H9 (cell line): ENCODE data around the gene PRR16. TPM values are rescaled to one million over a fixed set of nuclear protein-coding genes. Genes with fewer than 3 reads are reported as not detected.
A peak's percentile ranks its signal among the peaks of the same experiment; 100 is the strongest.

Source experiments
- DNase-seq: peaks from one replicate; pipeline ENCODE4 v3.0.0-alpha.2; 2017
- H2AFZ ChIP-seq: one replicate; pipeline ENCODE4 v1.6.1; 2013; ENCODE audit warnings: mild to moderate bottlenecking, low read length, control low read depth, moderate library complexity
- H2AK5ac ChIP-seq: 2 replicates; pipeline ENCODE4 v1.6.1; 2013; ENCODE audit warnings: low read length, control low read depth, mixed read lengths; ENCODE audit not compliant: insufficient read length
- H2BK120ac ChIP-seq: one replicate; pipeline ENCODE4 v1.6.1; 2013; ENCODE audit warnings: low read depth, mild to moderate bottlenecking, low read length, control low read depth, inconsistent platforms; ENCODE audit not compliant: poor library complexity, severe bottlenecking
- H2BK12ac ChIP-seq: 2 replicates; pipeline ENCODE4 v1.6.1; 2013; ENCODE audit warnings: low read length, control low read depth, mixed read lengths, low read depth; ENCODE audit not compliant: insufficient read length
- H2BK15ac ChIP-seq: 2 replicates; pipeline ENCODE4 v1.6.1; 2013; ENCODE audit warnings: low read depth, low read length, control low read depth
- H2BK20ac ChIP-seq: one replicate; pipeline ENCODE4 v1.6.1; 2013; ENCODE audit warnings: low read depth, mild to moderate bottlenecking, low read length, control low read depth, inconsistent platforms; ENCODE audit not compliant: poor library complexity, severe bottlenecking
- H2BK5ac ChIP-seq: 2 replicates; pipeline ENCODE4 v1.6.1; 2013; ENCODE audit warnings: low read length, control low read depth, mixed read lengths; ENCODE audit not compliant: insufficient read length
- H3K14ac ChIP-seq: 2 replicates; pipeline ENCODE4 v1.6.1; 2013; ENCODE audit warnings: low read length, control low read depth; ENCODE audit not compliant: insufficient read depth
- H3K18ac ChIP-seq: 2 replicates; pipeline ENCODE4 v1.6.1; 2013; ENCODE audit warnings: low read depth, mild to moderate bottlenecking, mixed read lengths, low read length, control low read depth; ENCODE audit not compliant: insufficient read length
- H3K23ac ChIP-seq: 2 replicates; pipeline ENCODE4 v1.6.1; 2013; ENCODE audit warnings: low read length, control low read depth, mixed read lengths, low read depth; ENCODE audit not compliant: insufficient read length
- H3K23me2 ChIP-seq: 2 replicates; pipeline ENCODE4 v1.6.1; 2013; ENCODE audit warnings: low read depth, mild to moderate bottlenecking, mixed read lengths, low read length, control low read depth; ENCODE audit not compliant: insufficient read length, poor library complexity, severe bottlenecking
- H3K27ac ChIP-seq: 2 replicates; pipeline ENCODE4 v1.5.1; 2013; ENCODE audit warnings: low read length, control low read depth, mixed read lengths, low read depth; ENCODE audit not compliant: insufficient read length
- H3K27me3 ChIP-seq: 2 replicates; pipeline ENCODE4 v1.6.1; 2013; ENCODE audit warnings: low read length, control low read depth, inconsistent platforms; ENCODE audit not compliant: insufficient read depth
- H3K4ac ChIP-seq: 2 replicates; pipeline ENCODE4 v1.6.1; 2013; ENCODE audit warnings: low read depth, mild to moderate bottlenecking, control low read depth, inconsistent platforms, low read length, moderate library complexity
- H3K4me1 ChIP-seq: 2 replicates; pipeline ENCODE4 v1.6.1; 2013; ENCODE audit warnings: low read length, control low read depth, inconsistent platforms; ENCODE audit not compliant: insufficient read depth
- H3K4me2 ChIP-seq: 2 replicates; pipeline ENCODE4 v1.6.1; 2013; ENCODE audit warnings: low read length, control low read depth, mixed read lengths; ENCODE audit not compliant: insufficient read length, insufficient read depth
- H3K56ac ChIP-seq: 2 replicates; pipeline ENCODE4 v1.6.1; 2013; ENCODE audit warnings: low read depth, mild to moderate bottlenecking, mixed read lengths, low read length, control low read depth; ENCODE audit not compliant: insufficient read length
- H3K79me1 ChIP-seq: 2 replicates; pipeline ENCODE4 v1.6.1; 2013; ENCODE audit warnings: low read depth, mild to moderate bottlenecking, moderate library complexity, low read length, control low read depth, inconsistent platforms; ENCODE audit not compliant: insufficient read depth, poor library complexity, severe bottlenecking
- H3K79me2 ChIP-seq: 2 replicates; pipeline ENCODE4 v1.6.1; 2013; ENCODE audit warnings: low read length, control low read depth, inconsistent platforms; ENCODE audit not compliant: insufficient read depth
- H3K9ac ChIP-seq: 2 replicates; pipeline ENCODE4 v1.6.1; 2013; ENCODE audit warnings: low read length, control low read depth, mixed read lengths; ENCODE audit not compliant: insufficient read length; ENCODE audit errors: extremely low read depth
- H3K9me3 ChIP-seq: one replicate; pipeline ENCODE4 v1.6.1; 2013; ENCODE audit warnings: low read depth, low read length, inconsistent platforms; ENCODE audit not compliant: control insufficient read depth
- H3T11ph ChIP-seq: one replicate; pipeline ENCODE4 v1.6.1; 2013; ENCODE audit warnings: mild to moderate bottlenecking, low read length, control low read depth, inconsistent platforms
- H4K20me1 ChIP-seq: one replicate; pipeline ENCODE4 v1.6.1; 2013; ENCODE audit not compliant: control insufficient read depth, insufficient read length, insufficient read depth
- H4K5ac ChIP-seq: 2 replicates; pipeline ENCODE4 v1.6.1; 2013; ENCODE audit warnings: low read depth, mild to moderate bottlenecking, mixed read lengths, low read length, control low read depth; ENCODE audit not compliant: insufficient read length
- H4K8ac ChIP-seq: replicated peaks from 2 replicates; pipeline ENCODE4 v1.6.1; 2013; ENCODE audit warnings: low read length, control low read depth, mixed read lengths, low read depth; ENCODE audit not compliant: insufficient read length
- H4K91ac ChIP-seq: 2 replicates; pipeline ENCODE4 v1.6.1; 2013; ENCODE audit warnings: low read depth, mild to moderate bottlenecking, moderate library complexity, mixed read lengths, low read length, control low read depth; ENCODE audit not compliant: insufficient read length
- H3K27ac Mint-ChIP-seq, 3 experiments: 2 replicates in 2 of 3; 3 replicates in 1 of 3; pipeline ENCODE4 v1.8.0; 2020 to 2021; ENCODE audit warnings: mixed read lengths in 3 of 3, mild to moderate bottlenecking in 1 of 3, moderate library complexity in 1 of 3
- H3K27me3 Mint-ChIP-seq: 2 replicates; pipeline ENCODE4 v1.8.0; 2021; ENCODE audit warnings: low read depth, mild to moderate bottlenecking, moderate library complexity, mixed read lengths
- H3K36me3 Mint-ChIP-seq, 3 experiments: 2 replicates in 2 of 3; 3 replicates in 1 of 3; pipeline ENCODE4 v1.8.0; 2020 to 2021; ENCODE audit warnings: low read depth in 3 of 3, mixed read lengths in 3 of 3; ENCODE audit not compliant: insufficient read depth in 1 of 3
- H3K4me1 Mint-ChIP-seq, 2 experiments: 2 replicates each; pipeline ENCODE4 v1.8.0; 2020; ENCODE audit warnings: mixed read lengths in 2 of 2
- H3K4me3 Mint-ChIP-seq, 2 experiments: 2 replicates in 1 of 2; 3 replicates in 1 of 2; pipeline ENCODE4 v1.8.0; 2020 to 2021; ENCODE audit warnings: mild to moderate bottlenecking in 2 of 2, mixed read lengths in 2 of 2, moderate library complexity in 1 of 2
- H3K9me3 Mint-ChIP-seq, 2 experiments: 2 replicates in 1 of 2; 3 replicates in 1 of 2; pipeline ENCODE4 v1.8.0; 2020; ENCODE audit warnings: mild to moderate bottlenecking in 2 of 2, mixed read lengths in 2 of 2, moderate library complexity in 1 of 2
- WGBS: extraction: QIAGEN DNeasy Blood & Tissue Kit; methylation state at CpG from one replicate; pipeline ENCODE4 v1.1.7; 2013; ENCODE audit warnings: missing lambda C conversion rate, low lambda C conversion rate, mixed read lengths; ENCODE audit not compliant: insufficient read length; ENCODE audit errors: extremely low coverage; 5-methylcytosine and 5-hydroxymethylcytosine counted together
- total RNA-seq: library from RNA; stranded (reverse); gene quantifications from 2 replicates; pipeline ENCODE4 v1.2.1, GENCODE V29; 2021
- TF ChIP-seq, protein P1 (sequence below): fragments of 200-600 bp; sonication (generic); conservative IDR thresholded peaks from 3 replicates; pipeline ENCODE4 v1.8.0; 2021; ENCODE audit warnings: antibody characterized with exemption, mild to moderate bottlenecking

PRR16 gene
- total RNA-seq, 1 experiment from 2014 or later, result 0.13 TPM

DNA sequence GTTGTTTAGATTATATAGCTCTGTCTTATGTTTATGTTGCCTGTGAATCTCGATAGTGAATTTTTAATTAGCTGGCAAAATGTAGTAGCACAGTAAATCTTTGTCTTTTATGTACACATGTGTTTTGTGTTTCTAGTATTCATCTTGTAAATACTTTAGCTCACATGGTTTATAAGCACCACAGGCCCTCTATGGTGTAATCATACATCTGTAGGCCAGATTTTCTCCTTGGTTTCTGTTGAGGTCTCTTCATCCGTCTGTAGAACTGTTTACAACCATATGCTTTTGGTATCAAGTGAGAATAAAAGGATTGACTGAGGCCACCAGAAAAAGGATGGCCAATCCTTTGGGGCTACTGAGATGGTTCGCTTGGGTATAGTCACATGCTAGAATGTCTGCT, 45.0 kb downstream of the PRR16 start:
- Histone ChIP-seq H4K91ac (no peak overlapping the region), H3K23me2 (no peaks in the 10 kb centered on the region), H2AFZ (peak overlapping the region; percentile 36), H2BK20ac (no peak overlapping the region), H3K27ac (no peak overlapping the region), H4K5ac (no peak overlapping the region), H3K4me2 (no peak overlapping the region), H3K18ac (no peak overlapping the region), H2AK5ac (no peak overlapping the region), H3K27me3 (no peaks in the 10 kb centered on the region), H4K20me1 (no peaks in the 10 kb centered on the region), H2BK5ac (no peak overlapping the region), H3K9ac (no peak overlapping the region), H3K9me3 (no peaks in the 10 kb centered on the region), H2BK120ac (no peak overlapping the region), H2BK15ac (no peak overlapping the region), H3K79me1 (no peaks in the 10 kb centered on the region), H3K79me2 (no peaks in the 10 kb centered on the region), H3K4ac (no peak overlapping the region), H3K4me1 (peaks cover 15% of the 10 kb centered on the region), H3T11ph (no peak overlapping the region), H3K14ac (no peak overlapping the region), H3K56ac (no peak overlapping the region), H3K23ac (no peak overlapping the region), H2BK12ac (no peak overlapping the region), H4K8ac (no peak overlapping the region)
- H3K27ac Mint-ChIP-seq, result peak overlapping the region in 1 of 3 experiments; percentile 47; a peak in 2 of 7 replicates
- peaks cover 46 to 54% of the 10 kb centered on the region in 2 experiments for H3K4me1 Mint-ChIP-seq
- peaks cover 0 to 2% (median under 1%) of the 10 kb centered on the region in 3 experiments; a peak in 2 of 7 replicates for H3K36me3 Mint-ChIP-seq
- no peaks in the 10 kb centered on the region for H3K27me3 Mint-ChIP-seq
- WGBS, result no CpG with 5 or more reads among the region's 3 CpGs
- no peak for DNase-seq
- no peak overlapping the region for H3K4me3 Mint-ChIP-seq
- TF ChIP-seq, protein P1, sequence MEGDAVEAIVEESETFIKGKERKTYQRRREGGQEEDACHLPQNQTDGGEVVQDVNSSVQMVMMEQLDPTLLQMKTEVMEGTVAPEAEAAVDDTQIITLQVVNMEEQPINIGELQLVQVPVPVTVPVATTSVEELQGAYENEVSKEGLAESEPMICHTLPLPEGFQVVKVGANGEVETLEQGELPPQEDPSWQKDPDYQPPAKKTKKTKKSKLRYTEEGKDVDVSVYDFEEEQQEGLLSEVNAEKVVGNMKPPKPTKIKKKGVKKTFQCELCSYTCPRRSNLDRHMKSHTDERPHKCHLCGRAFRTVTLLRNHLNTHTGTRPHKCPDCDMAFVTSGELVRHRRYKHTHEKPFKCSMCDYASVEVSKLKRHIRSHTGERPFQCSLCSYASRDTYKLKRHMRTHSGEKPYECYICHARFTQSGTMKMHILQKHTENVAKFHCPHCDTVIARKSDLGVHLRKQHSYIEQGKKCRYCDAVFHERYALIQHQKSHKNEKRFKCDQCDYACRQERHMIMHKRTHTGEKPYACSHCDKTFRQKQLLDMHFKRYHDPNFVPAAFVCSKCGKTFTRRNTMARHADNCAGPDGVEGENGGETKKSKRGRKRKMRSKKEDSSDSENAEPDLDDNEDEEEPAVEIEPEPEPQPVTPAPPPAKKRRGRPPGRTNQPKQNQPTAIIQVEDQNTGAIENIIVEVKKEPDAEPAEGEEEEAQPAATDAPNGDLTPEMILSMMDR, result no peak
- H3K9me3 Mint-ChIP-seq, result peaks cover 0 to 1% of the 10 kb centered on the region in 2 experiments; a peak in 1 of 5 replicates
